H1 (cell line): ENCODE measurements around the gene TMEM174. TPM values are rescaled to one million over a fixed set of nuclear protein-coding genes. Genes with fewer than 3 reads are reported as not detected.

ENCODE experiments used
- BCL11A ChIP-seq, 2 experiments: IDR thresholded peaks; one replicate each; pipeline ENCODE4 v1.6.1; 2011; ENCODE audit warnings: low read depth in 2 of 2, low read length in 2 of 2, mild to moderate bottlenecking in 2 of 2
- CBX5 ChIP-seq: fragments of 300-800, 300-1000 bp; sonication (generic); IDR thresholded peaks from 2 replicates; pipeline ENCODE4 v1.7.1; 2016; ENCODE audit warnings: antibody characterized with exemption, low read length, low read depth
- JUN ChIP-seq: IDR thresholded peaks from 2 replicates; pipeline ENCODE4 v1.6.1; 2011; ENCODE audit warnings: low read depth, mild to moderate bottlenecking, improper control_type of control experiment, low read length
- MAFK ChIP-seq: IDR thresholded peaks from 2 replicates; pipeline ENCODE4 v1.6.1; 2012; ENCODE audit warnings: low read depth, mild to moderate bottlenecking, improper control_type of control experiment, low read length
- NRF1 ChIP-seq: IDR thresholded peaks from 2 replicates; pipeline ENCODE4 v1.6.1; 2011; ENCODE audit warnings: mild to moderate bottlenecking, low read depth, low read length, improper control_type of control experiment
- POLR2A ChIP-seq, 2 experiments: IDR thresholded peaks; 1 replicate in 1 of 2; 2 replicates in 1 of 2; pipeline ENCODE4 v1.6.1; 2011; ENCODE audit warnings: low read depth in 2 of 2, low read length in 2 of 2, mild to moderate bottlenecking in 2 of 2; ENCODE audit errors: control extremely low read depth in 1 of 2
- POLR2AphosphoS5 ChIP-seq: IDR thresholded peaks from 2 replicates; pipeline ENCODE4 v1.6.1; 2011; ENCODE audit warnings: low read depth, low read length
- RNF2 ChIP-seq: fragments of 200-900, 300-1000 bp; sonication (generic); IDR thresholded peaks from 2 replicates; pipeline ENCODE4 v1.7.1; 2016; ENCODE audit warnings: borderline replicate concordance, low read depth, mild to moderate bottlenecking, antibody characterized with exemption, low read length; ENCODE audit not compliant: poor library complexity, severe bottlenecking; ENCODE audit errors: missing control alignments
- SP1 ChIP-seq: IDR thresholded peaks from 2 replicates; pipeline ENCODE4 v1.6.1; 2011; ENCODE audit warnings: low read depth, low read length
- SP4 ChIP-seq: IDR thresholded peaks from 2 replicates; pipeline ENCODE4 v1.6.1; 2012; ENCODE audit warnings: low read length, inconsistent platforms
- TEAD4 ChIP-seq: IDR thresholded peaks from 2 replicates; pipeline ENCODE4 v1.6.1; 2012; ENCODE audit warnings: low read depth, low read length, inconsistent platforms, mixed read lengths
- polyA plus RNA-seq, 7 experiments: library from polyadenylated mRNA; depleted of rRNA in 3 of 7; stranded (reverse) in 5 of 7; unstranded in 2 of 7; fragments of >200 nt in 5 of 7; fragments of 200-250 nt in 2 of 7; gene quantifications; 1 replicate in 5 of 7; 2 replicates in 1 of 7; 4 replicates in 1 of 7; pipeline versions ENCODE4 v1.2.1 to v1.2.3, GENCODE V29; 2011 to 2013; ENCODE audit warnings: missing spikeins in 2 of 7, mixed read lengths in 2 of 7
- total RNA-seq: library from RNA; stranded (reverse); fragmentation: NEBNext Ultra II Directional; extraction: Animal tissue kit (Norgen Biotek cat#: 25700); gene quantifications from 2 replicates; pipeline ENCODE4 v1.2.1, GENCODE V29; 2021
- TF ChIP-seq, protein P1 (sequence below): fragments of 300-600 bp; sonication (generic); IDR thresholded peaks from 2 replicates; pipeline ENCODE4 v1.7.1; 2012; ENCODE audit warnings: low read length, moderate library complexity, mild to moderate bottlenecking, inconsistent platforms; ENCODE audit not compliant: insufficient replicate concordance

TMEM174 gene
- total and polyA plus RNA-seq, 2 of the 8 experiments (the other 6 are each of a cell fraction or from before 2014, with no cell fraction given) = not detected

DNA sequence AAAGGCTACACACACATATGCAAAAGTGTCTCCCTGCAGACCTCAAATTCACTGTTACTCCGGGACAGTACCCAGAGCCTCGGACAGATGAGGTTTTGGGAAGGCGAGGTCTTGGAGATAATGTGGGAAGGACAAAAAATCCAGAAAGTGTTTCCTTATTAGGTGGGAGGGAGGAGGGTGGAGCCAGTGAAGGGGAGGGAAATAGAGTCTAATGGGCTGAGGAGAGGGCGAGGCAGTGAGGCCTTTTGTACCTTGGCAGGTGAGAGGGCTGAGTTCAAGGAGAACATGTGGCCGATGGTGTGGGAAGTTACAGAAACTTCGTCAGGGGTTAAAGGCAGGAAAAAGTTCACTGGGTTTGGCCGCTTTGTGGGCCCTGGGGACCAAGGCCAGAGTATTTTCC is 22.1 kb upstream of the TMEM174 start (continued):
- TF ChIP-seq, protein P1, sequence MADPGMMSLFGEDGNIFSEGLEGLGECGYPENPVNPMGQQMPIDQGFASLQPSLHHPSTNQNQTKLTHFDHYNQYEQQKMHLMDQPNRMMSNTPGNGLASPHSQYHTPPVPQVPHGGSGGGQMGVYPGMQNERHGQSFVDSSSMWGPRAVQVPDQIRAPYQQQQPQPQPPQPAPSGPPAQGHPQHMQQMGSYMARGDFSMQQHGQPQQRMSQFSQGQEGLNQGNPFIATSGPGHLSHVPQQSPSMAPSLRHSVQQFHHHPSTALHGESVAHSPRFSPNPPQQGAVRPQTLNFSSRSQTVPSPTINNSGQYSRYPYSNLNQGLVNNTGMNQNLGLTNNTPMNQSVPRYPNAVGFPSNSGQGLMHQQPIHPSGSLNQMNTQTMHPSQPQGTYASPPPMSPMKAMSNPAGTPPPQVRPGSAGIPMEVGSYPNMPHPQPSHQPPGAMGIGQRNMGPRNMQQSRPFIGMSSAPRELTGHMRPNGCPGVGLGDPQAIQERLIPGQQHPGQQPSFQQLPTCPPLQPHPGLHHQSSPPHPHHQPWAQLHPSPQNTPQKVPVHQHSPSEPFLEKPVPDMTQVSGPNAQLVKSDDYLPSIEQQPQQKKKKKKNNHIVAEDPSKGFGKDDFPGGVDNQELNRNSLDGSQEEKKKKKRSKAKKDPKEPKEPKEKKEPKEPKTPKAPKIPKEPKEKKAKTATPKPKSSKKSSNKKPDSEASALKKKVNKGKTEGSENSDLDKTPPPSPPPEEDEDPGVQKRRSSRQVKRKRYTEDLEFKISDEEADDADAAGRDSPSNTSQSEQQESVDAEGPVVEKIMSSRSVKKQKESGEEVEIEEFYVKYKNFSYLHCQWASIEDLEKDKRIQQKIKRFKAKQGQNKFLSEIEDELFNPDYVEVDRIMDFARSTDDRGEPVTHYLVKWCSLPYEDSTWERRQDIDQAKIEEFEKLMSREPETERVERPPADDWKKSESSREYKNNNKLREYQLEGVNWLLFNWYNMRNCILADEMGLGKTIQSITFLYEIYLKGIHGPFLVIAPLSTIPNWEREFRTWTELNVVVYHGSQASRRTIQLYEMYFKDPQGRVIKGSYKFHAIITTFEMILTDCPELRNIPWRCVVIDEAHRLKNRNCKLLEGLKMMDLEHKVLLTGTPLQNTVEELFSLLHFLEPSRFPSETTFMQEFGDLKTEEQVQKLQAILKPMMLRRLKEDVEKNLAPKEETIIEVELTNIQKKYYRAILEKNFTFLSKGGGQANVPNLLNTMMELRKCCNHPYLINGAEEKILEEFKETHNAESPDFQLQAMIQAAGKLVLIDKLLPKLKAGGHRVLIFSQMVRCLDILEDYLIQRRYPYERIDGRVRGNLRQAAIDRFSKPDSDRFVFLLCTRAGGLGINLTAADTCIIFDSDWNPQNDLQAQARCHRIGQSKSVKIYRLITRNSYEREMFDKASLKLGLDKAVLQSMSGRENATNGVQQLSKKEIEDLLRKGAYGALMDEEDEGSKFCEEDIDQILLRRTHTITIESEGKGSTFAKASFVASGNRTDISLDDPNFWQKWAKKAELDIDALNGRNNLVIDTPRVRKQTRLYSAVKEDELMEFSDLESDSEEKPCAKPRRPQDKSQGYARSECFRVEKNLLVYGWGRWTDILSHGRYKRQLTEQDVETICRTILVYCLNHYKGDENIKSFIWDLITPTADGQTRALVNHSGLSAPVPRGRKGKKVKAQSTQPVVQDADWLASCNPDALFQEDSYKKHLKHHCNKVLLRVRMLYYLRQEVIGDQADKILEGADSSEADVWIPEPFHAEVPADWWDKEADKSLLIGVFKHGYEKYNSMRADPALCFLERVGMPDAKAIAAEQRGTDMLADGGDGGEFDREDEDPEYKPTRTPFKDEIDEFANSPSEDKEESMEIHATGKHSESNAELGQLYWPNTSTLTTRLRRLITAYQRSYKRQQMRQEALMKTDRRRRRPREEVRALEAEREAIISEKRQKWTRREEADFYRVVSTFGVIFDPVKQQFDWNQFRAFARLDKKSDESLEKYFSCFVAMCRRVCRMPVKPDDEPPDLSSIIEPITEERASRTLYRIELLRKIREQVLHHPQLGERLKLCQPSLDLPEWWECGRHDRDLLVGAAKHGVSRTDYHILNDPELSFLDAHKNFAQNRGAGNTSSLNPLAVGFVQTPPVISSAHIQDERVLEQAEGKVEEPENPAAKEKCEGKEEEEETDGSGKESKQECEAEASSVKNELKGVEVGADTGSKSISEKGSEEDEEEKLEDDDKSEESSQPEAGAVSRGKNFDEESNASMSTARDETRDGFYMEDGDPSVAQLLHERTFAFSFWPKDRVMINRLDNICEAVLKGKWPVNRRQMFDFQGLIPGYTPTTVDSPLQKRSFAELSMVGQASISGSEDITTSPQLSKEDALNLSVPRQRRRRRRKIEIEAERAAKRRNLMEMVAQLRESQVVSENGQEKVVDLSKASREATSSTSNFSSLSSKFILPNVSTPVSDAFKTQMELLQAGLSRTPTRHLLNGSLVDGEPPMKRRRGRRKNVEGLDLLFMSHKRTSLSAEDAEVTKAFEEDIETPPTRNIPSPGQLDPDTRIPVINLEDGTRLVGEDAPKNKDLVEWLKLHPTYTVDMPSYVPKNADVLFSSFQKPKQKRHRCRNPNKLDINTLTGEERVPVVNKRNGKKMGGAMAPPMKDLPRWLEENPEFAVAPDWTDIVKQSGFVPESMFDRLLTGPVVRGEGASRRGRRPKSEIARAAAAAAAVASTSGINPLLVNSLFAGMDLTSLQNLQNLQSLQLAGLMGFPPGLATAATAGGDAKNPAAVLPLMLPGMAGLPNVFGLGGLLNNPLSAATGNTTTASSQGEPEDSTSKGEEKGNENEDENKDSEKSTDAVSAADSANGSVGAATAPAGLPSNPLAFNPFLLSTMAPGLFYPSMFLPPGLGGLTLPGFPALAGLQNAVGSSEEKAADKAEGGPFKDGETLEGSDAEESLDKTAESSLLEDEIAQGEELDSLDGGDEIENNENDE = no peak
- TF ChIP-seq POLR2A (IDR thresholded peaks at IDR 0.05; ENCODE audit: control extremely low read depth in 1 of 2, low read depth in 2 of 2, low read length in 2 of 2) (no peak), CBX5 (no peak), MAFK (no peak), SP4 (no peak), BCL11A (IDR thresholded peaks at IDR 0.05; ENCODE audit: low read depth in 2 of 2, low read length in 2 of 2) (no peak), SP1 (no peak), POLR2AphosphoS5 (no peak), RNF2 (no peak), JUN (no peak), TEAD4 (no peak), NRF1 (no peak)
